GM10248 (cell line): ENCODE measurements around the gene DHX32.

ENCODE experiments used
- CTCF ChIA-PET: fragments of 300-600 bp; sonication (Branson Sonifier 250); formaldehyde crosslinking; extraction: SDS; loops from one replicate; lab custom pipeline; 2021; ENCODE audit warnings: antibody characterized with exemption; lab: Yijun Ruan, JAX
- POLR2A ChIA-PET: fragments of 350-650 bp; sonication (Branson Sonifier 250); formaldehyde crosslinking; extraction: SDS; loops from one replicate; lab custom pipeline; 2020; ENCODE audit warnings: antibody characterized with exemption; lab: Yijun Ruan, JAX
- DNase-seq: peaks from one replicate; pipeline ENCODE4 v3.0.0; 2012; ENCODE audit errors: extremely low spot score
- CTCF ChIP-seq: IDR thresholded peaks from 2 replicates; pipeline ENCODE4 v1.5.1; 2012; ENCODE audit warnings: mild to moderate bottlenecking, low read depth; ENCODE audit errors: extremely low read depth, missing control alignments, control extremely low read depth

The DHX32 gene

DNA sequence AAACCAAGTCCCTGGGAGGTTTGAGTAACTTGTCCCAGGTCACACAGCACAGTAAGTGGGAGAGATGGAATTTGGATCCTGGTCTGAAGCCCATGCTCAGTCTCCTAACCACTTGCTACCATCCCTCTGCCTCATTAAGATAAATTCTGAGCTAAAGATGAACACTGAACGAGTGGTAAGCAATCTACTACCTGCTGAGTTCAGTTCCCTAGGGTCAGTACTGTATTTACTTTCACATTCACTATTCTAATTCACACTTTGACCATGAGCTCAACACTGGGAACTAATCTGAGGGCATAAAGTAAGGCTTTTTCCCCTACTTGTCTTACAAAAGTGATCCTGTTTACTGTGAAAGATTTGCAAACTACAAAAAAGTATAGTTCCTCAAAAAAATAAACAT, 60.4 kb downstream of the DHX32 start:
- ChIA-PET CTCF (interaction anchor here (1.2 to 2.3 kb wide), 4 partner anchors 10 to 17 kb away, joined by 3 to 7 read pairs (median 4); no protein-coding TSS in a partner anchor), POLR2A (no interaction called here)
- TF ChIP-seq CTCF: no peak
- DNase-seq: peak; percentile 47

- ChIA-PET POLR2A (no interaction called here), CTCF (interaction anchor here (1.0 to 1.2 kb wide), 3 partner anchors 9 to 28 kb away, joined by 3 read pairs; no protein-coding TSS in a partner anchor)
- no peak for TF ChIP-seq CTCF
- no peak for DNase-seq
Observed at GRCh38 chr10:125817337-125817946, 63.6 kb downstream of the DHX32 start.

DNA sequence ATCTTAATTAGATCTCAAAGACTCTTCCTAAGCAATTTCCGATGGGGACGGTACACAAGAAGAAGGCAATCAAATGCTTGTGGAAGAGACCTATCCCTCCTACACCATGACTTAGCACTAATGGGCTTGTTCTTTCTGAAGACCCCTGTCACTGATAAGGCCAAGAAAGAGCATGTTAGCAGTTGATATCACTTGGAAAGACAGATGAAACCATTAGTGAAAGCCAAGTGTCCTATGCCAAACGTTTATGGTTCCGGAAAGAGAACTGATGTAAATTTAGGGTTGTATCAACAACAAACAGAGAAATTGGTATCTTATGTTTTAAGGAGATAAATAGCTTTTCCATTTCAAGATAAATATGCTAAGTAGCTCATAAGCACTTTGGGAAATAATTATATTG, 64.5 kb downstream of the DHX32 start:
- DNase-seq: no peak
- ChIA-PET POLR2A (no interaction called here), CTCF (interaction anchor here (1.0 kb wide), 2 partner anchors 8 to 24 kb away, joined by 3 read pairs; no protein-coding TSS in a partner anchor)
- TF ChIP-seq CTCF: no peak

DNA sequence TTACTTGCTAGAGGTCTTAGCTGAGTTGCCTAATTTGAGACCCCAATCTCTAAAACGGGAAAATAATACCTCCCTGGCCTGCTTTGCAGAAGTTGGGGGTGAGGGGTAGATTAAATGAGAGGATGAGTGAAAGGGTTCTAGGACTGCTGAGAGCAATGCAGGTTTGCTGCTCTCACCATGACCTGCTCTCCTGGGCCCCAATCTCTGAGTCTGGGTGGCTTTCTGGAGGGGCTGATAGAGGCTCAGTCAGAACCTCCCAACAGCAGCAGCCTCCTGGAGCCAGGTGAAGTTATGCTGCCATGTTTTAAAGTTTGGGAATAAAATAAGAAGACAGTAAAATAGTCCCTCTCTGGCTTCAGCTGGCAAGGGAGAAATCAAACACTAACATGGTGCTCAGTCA, 65.3 kb downstream of the DHX32 start:
- no peak for DNase-seq
- TF ChIP-seq CTCF: no peak
- POLR2A ChIA-PET: no interaction called here
- CTCF ChIA-PET: interaction anchor here (1.4 kb wide), 1 partner anchor 15 kb away, joined by 3 read pairs; no protein-coding TSS in a partner anchor

DNA sequence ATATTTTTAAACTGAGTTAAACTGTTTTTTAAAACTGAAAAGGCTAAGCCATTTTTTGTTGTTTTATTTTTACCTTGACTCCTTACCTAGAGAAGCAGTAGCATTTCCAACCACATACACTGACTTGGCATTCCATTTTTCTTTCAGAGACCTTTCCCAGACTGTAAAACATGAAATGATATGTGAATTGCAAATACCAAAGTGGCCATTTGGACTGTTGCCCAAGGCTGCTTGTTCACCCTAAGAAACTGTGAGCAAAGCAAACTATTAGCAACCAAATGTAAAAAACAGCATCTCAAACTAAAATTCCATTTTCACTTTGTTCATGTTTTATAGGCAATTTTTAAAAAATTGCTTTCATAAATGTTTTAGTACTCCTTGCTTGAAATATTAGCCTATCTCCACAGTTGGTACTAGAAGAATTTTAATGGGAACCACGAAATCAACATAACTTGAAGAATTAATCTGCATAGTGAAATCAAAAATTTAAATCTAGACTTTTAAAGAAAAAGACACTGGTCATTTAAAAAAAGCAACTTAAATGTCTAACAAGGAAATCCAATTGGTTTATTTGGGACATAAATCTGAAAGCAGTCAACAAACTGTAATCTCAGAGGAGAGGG, 68.9 kb downstream of the DHX32 start:
- DNase-seq: no peak
- POLR2A ChIA-PET: no interaction called here
- TF ChIP-seq CTCF: no peak
- CTCF ChIA-PET: no interaction called here

GRCh38 chr10:125811251-125811650, 69.8 kb downstream of the DHX32 start:
- POLR2A ChIA-PET: no interaction called here
- DNase-seq: no peak
- TF ChIP-seq CTCF: no peak
- CTCF ChIA-PET: interaction anchor here (1.2 kb wide), 1 partner anchor 9 kb away, joined by 4 read pairs; no protein-coding TSS in a partner anchor
